Endothelial cell of coronary artery (primary cell): Measurements from ENCODE around the gene DNAH1. TPM values are rescaled to one million over a fixed set of nuclear protein-coding genes. Genes with fewer than 3 reads are reported as not detected.

Experiments used
- total RNA-seq: library from RNA; depleted of rRNA; stranded (reverse); fragments of >200 nt; gene quantifications from 2 replicates; pipeline ENCODE4 v1.2.3, GENCODE V29; 2014

DNAH1 gene
- 1.8 and 5.2 TPM in 2 replicates for total RNA-seq

DNA sequence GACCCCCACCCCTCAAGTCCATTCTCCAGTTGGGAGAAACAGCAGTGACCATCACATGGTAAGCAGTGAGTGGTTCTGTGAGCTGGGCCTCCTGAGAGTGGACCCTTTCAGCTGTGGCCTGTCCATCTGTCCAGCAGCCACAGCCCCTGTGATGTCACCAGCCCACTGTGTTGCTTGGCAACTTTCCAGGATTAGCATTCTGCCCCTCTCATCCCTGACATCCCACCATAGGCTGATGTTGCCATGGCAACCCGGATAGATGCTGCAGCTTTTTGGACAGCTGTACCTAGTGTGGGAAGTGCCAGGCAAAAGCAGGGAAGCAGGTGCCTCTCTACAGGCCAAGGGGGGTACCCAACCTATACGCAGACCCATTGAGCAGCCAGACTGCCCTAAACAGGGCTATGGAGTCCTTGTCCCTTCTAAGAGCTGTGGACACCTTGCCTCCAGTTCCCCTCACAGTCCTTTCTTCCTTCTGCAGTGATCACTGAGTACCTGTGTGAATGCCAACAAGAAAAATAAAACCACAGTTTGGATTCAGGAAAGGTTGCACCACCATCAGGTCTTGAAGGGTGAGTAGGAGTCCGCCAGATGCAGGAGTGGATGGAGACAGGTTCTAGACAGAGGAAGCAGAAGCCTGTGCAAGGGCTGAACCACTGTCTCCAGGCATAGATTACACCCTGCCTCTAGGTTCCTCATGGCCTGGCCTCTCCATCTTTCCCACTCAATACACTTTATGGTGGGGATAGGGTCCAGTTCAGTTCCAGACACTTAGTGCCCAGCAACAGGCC, at the start of gene DNAH1:
Gene DNAH1, plus strand, starts transcription at position 343 of the 788 bp plus-strand sequence. CDS start 6,124 bp downstream, outside the sequence.

DNA sequence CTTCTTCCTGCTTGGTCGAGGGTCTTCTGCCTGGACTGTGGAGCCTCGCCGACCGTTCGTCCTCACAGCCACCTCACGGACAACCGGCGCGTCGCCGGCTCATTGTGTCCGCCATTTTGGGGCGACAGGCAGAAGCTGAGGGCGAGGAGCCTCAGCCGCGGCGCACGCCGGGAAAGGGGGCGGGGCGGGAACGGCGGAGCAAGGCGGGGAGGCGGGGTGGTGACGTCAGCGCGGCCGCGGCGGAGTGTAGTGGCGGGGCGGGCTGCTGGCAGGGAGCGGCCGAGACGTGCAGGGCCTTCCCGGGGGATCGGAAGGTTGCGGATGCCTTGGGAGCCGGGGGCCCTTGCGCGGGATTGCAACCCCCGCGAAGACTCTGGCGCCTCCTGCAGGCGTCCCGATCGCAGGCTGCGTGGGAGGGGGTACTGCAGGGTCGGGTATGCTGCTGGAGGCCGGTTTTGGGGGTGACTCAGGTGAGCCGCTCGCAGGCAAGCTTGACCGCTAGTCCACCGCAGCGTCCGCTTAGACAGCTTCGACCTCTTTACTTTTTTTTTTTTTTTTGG, 37.5 kb upstream of the DNAH1 start, which contains the start of gene WDR82:
Gene WDR82, minus strand, starts transcription at position 140 of the 560 bp plus-strand sequence. CDS start 288 bp downstream, outside the sequence.

DNA sequence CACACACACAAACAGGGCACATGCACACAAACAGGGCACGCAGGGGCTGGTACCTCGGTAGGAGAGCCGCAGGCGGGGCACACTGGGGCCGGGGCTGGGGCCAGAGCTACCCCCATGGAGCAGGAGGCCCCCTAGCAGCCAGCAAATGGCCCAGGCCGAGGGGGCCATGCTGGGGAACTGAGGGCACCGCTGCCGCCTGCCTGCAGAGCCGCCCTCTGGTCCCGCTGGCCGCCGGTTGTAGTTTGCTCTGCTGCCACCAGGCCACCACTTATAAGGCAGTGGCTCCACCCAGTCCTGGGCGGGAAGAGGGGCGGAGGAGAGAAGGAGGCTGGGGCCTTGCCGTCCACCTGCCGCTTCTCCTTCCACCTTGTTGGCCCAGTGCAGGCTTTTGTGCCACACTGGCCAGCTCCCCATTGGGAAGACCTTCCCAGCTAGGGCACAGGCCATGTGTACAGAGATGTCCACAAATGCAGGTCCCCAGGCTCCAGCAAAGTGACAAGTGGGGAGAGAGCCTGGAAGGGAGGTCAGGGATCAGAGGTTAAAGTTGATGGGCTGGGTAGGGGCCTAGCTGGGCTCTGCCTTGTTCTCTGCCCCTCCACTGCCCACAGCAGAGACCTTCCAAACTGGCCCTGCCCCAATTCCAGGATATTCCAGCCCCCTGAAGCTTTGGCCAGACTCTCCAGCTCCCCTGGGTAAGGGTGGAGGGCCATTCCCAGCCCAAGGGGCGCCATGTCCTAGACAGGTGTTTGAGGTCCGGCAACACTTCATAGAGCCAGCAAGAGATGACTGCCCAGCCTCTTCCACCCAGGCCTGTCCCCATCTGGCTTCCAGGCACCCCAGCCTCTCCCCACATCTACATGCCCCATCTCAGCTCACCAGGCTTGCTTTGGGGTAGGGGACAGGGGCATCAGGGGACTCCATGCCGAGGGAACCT, 129.0 kb downstream of the DNAH1 start, which contains the start of gene SEMA3G:
Gene SEMA3G, minus strand, starts transcription at position 244 of the 934 bp plus-strand sequence. Its CDS starts 76 bp downstream, at position 168.

Other genes starting within 250 kb of the DNAH1 start
- gene POC1A, start 161.9 kb upstream of the DNAH1 start, total RNA-seq: 6.8 and 13.2 TPM in 2 replicates
- gene ALAS1, start 118.2 kb upstream of the DNAH1 start, total RNA-seq: 33.1 and 46.7 TPM in 2 replicates
- gene TLR9, start 90.7 kb upstream of the DNAH1 start, total RNA-seq: not detected in 2 replicates
- 114 and 139 TPM in 2 replicates for gene TWF2, start 77.2 kb upstream of the DNAH1 start, total RNA-seq
- gene PPM1M, start 70.6 kb upstream of the DNAH1 start, total RNA-seq: 9.2 and 14.9 TPM in 2 replicates
- 70.3 and 83.1 TPM in 2 replicates for gene WDR82, start 37.7 kb upstream of the DNAH1 start, total RNA-seq
- gene GLYCTK, start 28.5 kb upstream of the DNAH1 start, total RNA-seq: 11.0 and 21.1 TPM in 2 replicates
- gene BAP1, start 93.7 kb downstream of the DNAH1 start, total RNA-seq: 67.0 and 70.7 TPM in 2 replicates
- 2.3 and 3.2 TPM in 2 replicates for gene PHF7, start 94.3 kb downstream of the DNAH1 start, total RNA-seq
- 27.2 and 32.0 TPM in 2 replicates for gene SEMA3G, start 128.8 kb downstream of the DNAH1 start, total RNA-seq
- gene TNNC1, start 137.7 kb downstream of the DNAH1 start, total RNA-seq: 0.18 and 0.19 TPM in 2 replicates
- 75.7 and 110 TPM in 2 replicates for gene NISCH, start 139.3 kb downstream of the DNAH1 start, total RNA-seq
- 218 and 278 TPM in 2 replicates for gene STAB1, start 179.0 kb downstream of the DNAH1 start, total RNA-seq
- 61.9 and 80.4 TPM in 2 replicates for gene NT5DC2, start 217.5 kb downstream of the DNAH1 start, total RNA-seq
- 7.3 and 11.6 TPM in 2 replicates for gene UQCC5, start 220.3 kb downstream of the DNAH1 start, total RNA-seq